ENCODE measurements around the gene INAFM2. TPM values are rescaled to one million over a fixed set of nuclear protein-coding genes. Genes with fewer than 3 reads are reported as not detected.

Gene INAFM2
- total RNA-seq, 2 experiments from 2014 or later: 6.8 to 7.0 TPM

DNA sequence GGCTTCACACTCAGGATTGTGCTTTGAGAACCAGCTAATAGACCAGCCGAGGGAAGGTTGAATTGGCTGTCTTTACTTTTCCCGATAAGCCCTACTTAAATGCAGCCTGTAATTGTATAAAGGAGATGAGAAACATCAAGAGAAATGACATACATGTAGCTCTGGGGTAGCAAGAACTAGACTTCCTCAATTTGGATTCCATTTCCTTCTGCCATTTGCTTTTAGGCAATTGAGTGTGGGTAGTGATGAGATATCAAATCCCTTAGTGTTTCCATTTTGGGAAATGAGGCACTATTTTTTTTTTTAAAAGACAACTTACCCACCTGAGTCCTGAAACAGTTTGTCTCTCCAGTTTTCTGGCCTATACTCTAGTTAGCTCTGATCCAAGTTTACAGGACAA, 2.2 kb downstream of the INAFM2 start:
- intact Hi-C loops (cut with DNase I, micrococcal nuclease): loop anchor here in 1 of 2 experiments (10.0 kb wide), 1 partner anchor 541 kb away; the partner anchor contains the start of gene FSIP1

DNA sequence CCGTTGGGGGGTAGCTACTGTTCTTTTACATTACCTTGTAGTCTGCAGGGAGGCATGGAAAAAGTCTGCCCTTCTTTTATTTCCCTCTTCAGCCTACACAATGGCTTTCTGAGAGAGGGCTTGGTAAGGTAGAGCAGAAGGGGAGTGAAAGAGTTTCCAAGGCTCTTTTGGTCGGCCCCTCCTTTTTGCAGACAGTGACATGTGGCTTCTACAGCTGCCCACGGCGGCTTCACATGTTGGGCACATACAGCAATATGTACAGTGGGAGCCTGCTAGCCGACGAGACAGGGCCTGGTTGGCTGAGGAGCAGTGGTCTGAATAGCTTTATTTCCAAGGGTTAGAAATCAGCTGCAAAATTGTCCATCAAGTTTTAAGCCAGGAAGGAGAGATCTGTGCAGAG, 4.0 kb downstream of the INAFM2 start:
- POLR2A ChIA-PET: interaction anchor here (1.2 to 3.2 kb wide), 2 partner anchors 20 to 38 kb away, joined by 3 to 10 read pairs; partner anchors contain the start of gene PLCB2
- H3K36me3 Mint-ChIP-seq (ENCODE audit: low read depth): no peaks in the 10 kb centered on the region
- DNase-seq (no peak), ATAC-seq (ENCODE audit: poor library complexity) (no peak)
- H3K27me3 Mint-ChIP-seq: no peaks in the 10 kb centered on the region
- intact Hi-C loops (cut with DNase I, micrococcal nuclease): loop anchor here in 1 of 2 experiments (10.0 kb wide), 1 partner anchor 543 kb away; the partner anchor contains the start of gene FSIP1
- H3K9me3 Mint-ChIP-seq: no peaks in the 10 kb centered on the region
- Histone ChIP-seq H3K27ac (ENCODE audit: low read depth in 1 of 2, low read length in 2 of 2) (no peak overlapping the region), H3K36me3 (ENCODE audit: insufficient read depth, low read length) (no peaks in the 10 kb centered on the region), H3K27me3 (ENCODE audit: control insufficient read depth in 1 of 2, insufficient read depth in 2 of 2, low read length in 2 of 2) (no peaks in the 10 kb centered on the region), H3K9me3 (ENCODE audit: control insufficient read depth in 1 of 2, insufficient read depth in 1 of 2, low read length in 2 of 2) (no peaks in the 10 kb centered on the region), H3K4me3 (ENCODE audit: low read length) (no peak overlapping the region), H3K4me1 (ENCODE audit: insufficient read depth, low read length) (peaks cover 22% of the 10 kb centered on the region)
- TF ChIP-seq, protein P1, sequence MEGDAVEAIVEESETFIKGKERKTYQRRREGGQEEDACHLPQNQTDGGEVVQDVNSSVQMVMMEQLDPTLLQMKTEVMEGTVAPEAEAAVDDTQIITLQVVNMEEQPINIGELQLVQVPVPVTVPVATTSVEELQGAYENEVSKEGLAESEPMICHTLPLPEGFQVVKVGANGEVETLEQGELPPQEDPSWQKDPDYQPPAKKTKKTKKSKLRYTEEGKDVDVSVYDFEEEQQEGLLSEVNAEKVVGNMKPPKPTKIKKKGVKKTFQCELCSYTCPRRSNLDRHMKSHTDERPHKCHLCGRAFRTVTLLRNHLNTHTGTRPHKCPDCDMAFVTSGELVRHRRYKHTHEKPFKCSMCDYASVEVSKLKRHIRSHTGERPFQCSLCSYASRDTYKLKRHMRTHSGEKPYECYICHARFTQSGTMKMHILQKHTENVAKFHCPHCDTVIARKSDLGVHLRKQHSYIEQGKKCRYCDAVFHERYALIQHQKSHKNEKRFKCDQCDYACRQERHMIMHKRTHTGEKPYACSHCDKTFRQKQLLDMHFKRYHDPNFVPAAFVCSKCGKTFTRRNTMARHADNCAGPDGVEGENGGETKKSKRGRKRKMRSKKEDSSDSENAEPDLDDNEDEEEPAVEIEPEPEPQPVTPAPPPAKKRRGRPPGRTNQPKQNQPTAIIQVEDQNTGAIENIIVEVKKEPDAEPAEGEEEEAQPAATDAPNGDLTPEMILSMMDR (IDR thresholded peaks at IDR 0.05): no peak
- CTCF ChIA-PET: interaction anchor here (1.0 to 5.5 kb wide), 3 partner anchors 10 to 20 kb away, joined by 4 to 34 read pairs (median 5); partner anchors contain the start of gene PLCB2
- no peak overlapping the region for H3K4me3 Mint-ChIP-seq
- peaks cover 31% of the 10 kb centered on the region for H3K4me1 Mint-ChIP-seq (ENCODE audit: low read depth)
- no peak overlapping the region for H3K27ac Mint-ChIP-seq

More for the DNA sequence above, 2.2 kb downstream of the INAFM2 start:
- H3K27ac Mint-ChIP-seq: peak overlapping the region; percentile 65
- Histone ChIP-seq H3K4me3 (ENCODE audit: low read length) (no peak overlapping the region), H3K27ac (ENCODE audit: low read depth in 1 of 2, low read length in 2 of 2) (no peak overlapping the region), H3K36me3 (ENCODE audit: insufficient read depth, low read length) (no peaks in the 10 kb centered on the region), H3K9me3 (ENCODE audit: control insufficient read depth in 1 of 2, insufficient read depth in 1 of 2, low read length in 2 of 2) (no peaks in the 10 kb centered on the region), H3K27me3 (ENCODE audit: control insufficient read depth in 1 of 2, insufficient read depth in 2 of 2, low read length in 2 of 2) (no peaks in the 10 kb centered on the region), H3K4me1 (ENCODE audit: insufficient read depth, low read length) (peaks cover 30% of the 10 kb centered on the region)
- TF ChIP-seq, protein P1 (IDR thresholded peaks at IDR 0.05): no peak
- ChIA-PET CTCF (interaction anchor here (0.9 to 5.5 kb wide), 4 partner anchors 12 to 96 kb away, joined by 4 to 34 read pairs (median 7); partner anchors contain the start of gene PLCB2), POLR2A (interaction anchor here (0.6 to 1.8 kb wide), 4 partner anchors 12 to 73 kb away, joined by 3 to 8 read pairs (median 4); no protein-coding TSS in a partner anchor)
- ATAC-seq (ENCODE audit: poor library complexity) (no peak), DNase-seq (no peak)
- peak overlapping the region; percentile 92 for H3K4me3 Mint-ChIP-seq
- H3K4me1 Mint-ChIP-seq (ENCODE audit: low read depth): peaks cover 42% of the 10 kb centered on the region
- no peaks in the 10 kb centered on the region for H3K36me3 Mint-ChIP-seq (ENCODE audit: low read depth)
- no peaks in the 10 kb centered on the region for H3K9me3 Mint-ChIP-seq
- H3K27me3 Mint-ChIP-seq: no peaks in the 10 kb centered on the region

DNA sequence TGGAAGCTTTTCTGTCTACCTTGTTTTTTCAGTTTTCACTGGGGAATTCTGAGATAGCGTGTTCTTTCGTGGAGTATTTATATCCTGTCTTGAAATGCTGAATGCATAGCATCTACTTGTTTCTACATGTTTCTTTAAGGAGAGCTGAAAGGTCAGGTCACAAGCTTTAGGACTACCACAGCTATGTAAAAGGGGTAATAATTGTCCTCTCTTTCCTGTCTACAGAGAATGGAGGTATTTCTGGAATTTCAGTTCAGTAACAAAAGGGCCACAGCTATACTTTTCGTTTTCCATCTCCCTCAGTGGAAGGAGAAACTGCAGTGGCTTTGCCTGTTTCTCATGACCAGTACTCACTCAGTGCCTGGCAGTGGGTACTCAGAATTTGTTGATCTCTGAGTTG, 4.7 kb downstream of the INAFM2 start:
- Histone ChIP-seq H3K36me3 (ENCODE audit: insufficient read depth, low read length) (no peaks in the 10 kb centered on the region), H3K4me3 (ENCODE audit: low read length) (no peak overlapping the region), H3K9me3 (ENCODE audit: control insufficient read depth in 1 of 2, insufficient read depth in 1 of 2, low read length in 2 of 2) (no peaks in the 10 kb centered on the region), H3K27ac (ENCODE audit: low read depth in 1 of 2, low read length in 2 of 2) (no peak overlapping the region), H3K27me3 (ENCODE audit: control insufficient read depth in 1 of 2, insufficient read depth in 2 of 2, low read length in 2 of 2) (no peaks in the 10 kb centered on the region), H3K4me1 (ENCODE audit: insufficient read depth, low read length) (peaks cover 15% of the 10 kb centered on the region)
- DNase-seq (no peak), ATAC-seq (ENCODE audit: poor library complexity) (no peak)
- TF ChIP-seq, protein P1 (IDR thresholded peaks at IDR 0.05): no peak
- Mint-ChIP-seq H3K27ac (no peak overlapping the region), H3K27me3 (no peaks in the 10 kb centered on the region), H3K4me3 (no peak overlapping the region), H3K4me1 (ENCODE audit: low read depth) (peaks cover 24% of the 10 kb centered on the region), H3K9me3 (no peaks in the 10 kb centered on the region), H3K36me3 (ENCODE audit: low read depth) (no peaks in the 10 kb centered on the region)
- intact Hi-C loops (cut with DNase I, micrococcal nuclease): loop anchor here in 1 of 2 experiments (10.0 kb wide), 1 partner anchor 543 kb away; the partner anchor contains the start of gene FSIP1
- ChIA-PET POLR2A (interaction anchor here (3.2 kb wide), 1 partner anchor 20 kb away, joined by 10 read pairs; the partner anchor contains the start of gene PLCB2), CTCF (interaction anchor here (1.0 to 5.5 kb wide), 5 partner anchors 10 to 94 kb away, joined by 4 to 34 read pairs (median 5); partner anchors contain the start of gene PLCB2)
